Keratinocyte (primary cell): ENCODE data around the gene KCNE1.

Experiments used
- CTCF ChIP-seq, 3 experiments: IDR thresholded peaks in 1 of 3; conservative IDR thresholded peaks in 1 of 3; optimal IDR thresholded peaks in 1 of 3; 2 replicates in 2 of 3; 3 replicates in 1 of 3; pipeline versions ENCODE3 to v1.5.1; 2011; ENCODE audit warnings: low read length in 3 of 3, mild to moderate bottlenecking in 3 of 3, moderate library complexity in 2 of 3, control low read depth in 1 of 3, inconsistent platforms in 1 of 3; ENCODE audit not compliant: insufficient read depth in 2 of 3; ENCODE audit errors: extremely low read depth in 1 of 3
- EZH2 ChIP-seq: IDR thresholded peaks from one replicate; pipeline ENCODE4 v1.6.1; 2012; ENCODE audit warnings: inconsistent platforms, mild to moderate bottlenecking, low read length, moderate library complexity

GRCh38 chr21:34524646-34525601, 12.9 kb upstream of the KCNE1 start:
- TF ChIP-seq CTCF (optimal IDR thresholded peaks at IDR 0.05 in 1 of 3, IDR thresholded peaks at IDR 0.05 in 1 of 3, conservative IDR thresholded peaks at IDR 0.05 in 1 of 3; ENCODE audit: extremely low read depth in 1 of 3, insufficient read depth in 2 of 3, low read length in 3 of 3) (no peak), EZH2 (no peak)
